Heart left ventricle (tissue), 13 donors: Measurements from ENCODE around the gene TIMM17A.
"Not testable (repeated sequence)": the region's sequence is repeated elsewhere in the genome, so short reads cannot be mapped to it uniquely, and the experiment has no call there.

ENCODE experiments used
- CTCF ChIP-seq, 12 donors: fragments of 200-600 bp; sonication (generic) in 4 of 12; IDR thresholded peaks; one replicate each; pipeline versions ENCODE4 v1.5.0 to v1.8.0; 2018 to 2022; ENCODE audit warnings: antibody characterized with exemption in 12 of 12, mild to moderate bottlenecking in 5 of 12
- POLR2A ChIP-seq, 2 donors: fragments of 450-650 bp; IDR thresholded peaks; one replicate each; pipeline ENCODE4 v1.6.1; 2017; ENCODE audit warnings: antibody characterized with exemption in 2 of 2, mild to moderate bottlenecking in 2 of 2, moderate library complexity in 2 of 2
- donor health status: ischemic (EF 13 %, LVEDD 7.1; RV severe dilation, severe dysfunction).
- donor health status: DM: no; HTN: yes; CAD: no.
- donor health status: DM: no; HTN: no; CAD: no.
- donor health status: ischemic (EF 25% LVEDD 6.9; RV normal size, moderate dysfunction).
- donor health status: ischemic (EF 25% LVEDD 5.7; RV mildly dilated, moderate dysfunction).
- donor health status: ischemic (EF 35%, LVEDD 5.7; RV mildly dilated, moderate dysfunction).
- donor health status: nonischemic (EF 11% LVEDD 7.7; RV severe dilation, severe dysfunction).
- donor health status: DM: yes; HTN: yes; CAD: no.
- donor health status: PGD.
- donor health status: ischemic (EF 29% LVEDD 5.4; RV normal size, mild dysfunction).
- donor health status: nonischemic (EF 23%, LVEDD 6.1; RV moderate dilation, normal function).

GRCh38 chr1:201940316-201940715, 15.0 kb upstream of the TIMM17A start:
- TF ChIP-seq POLR2A, CTCF (IDR thresholded peaks at IDR 0.05): not testable (repeated sequence)
